CD4-positive, alpha-beta T cell treated with Interleukin-15 for 1 hour (primary cell): ENCODE results near the gene STXBP6.
"Not testable (repeated sequence)": the region's sequence is repeated elsewhere in the genome, so short reads cannot be mapped to it uniquely, and the experiment has no call there.

Experiments
- DNase-seq: peaks from one replicate; pipeline ENCODE4 v3.0.0-alpha.2; 2020

STXBP6 gene

DNA sequence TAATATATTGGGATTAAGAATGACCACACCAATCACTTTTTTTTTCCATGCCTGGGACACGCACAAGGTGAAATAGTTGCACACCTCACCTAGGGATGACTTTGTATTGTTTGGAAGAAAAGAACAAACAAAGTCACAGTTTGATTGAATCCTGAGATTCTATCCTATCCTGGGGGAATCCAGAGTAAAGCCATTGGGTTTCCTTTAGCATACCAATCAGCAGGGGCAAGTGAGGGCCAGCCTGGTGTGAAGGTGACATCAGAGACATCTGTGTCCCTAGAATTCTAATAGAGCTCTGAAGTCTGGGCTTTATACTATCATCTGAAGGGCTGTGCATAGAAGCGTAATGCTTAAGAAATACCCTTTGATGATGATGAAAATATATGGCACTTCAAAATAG lies 199.9 kb downstream of the STXBP6 start:
- DNase-seq = no peak

DNA sequence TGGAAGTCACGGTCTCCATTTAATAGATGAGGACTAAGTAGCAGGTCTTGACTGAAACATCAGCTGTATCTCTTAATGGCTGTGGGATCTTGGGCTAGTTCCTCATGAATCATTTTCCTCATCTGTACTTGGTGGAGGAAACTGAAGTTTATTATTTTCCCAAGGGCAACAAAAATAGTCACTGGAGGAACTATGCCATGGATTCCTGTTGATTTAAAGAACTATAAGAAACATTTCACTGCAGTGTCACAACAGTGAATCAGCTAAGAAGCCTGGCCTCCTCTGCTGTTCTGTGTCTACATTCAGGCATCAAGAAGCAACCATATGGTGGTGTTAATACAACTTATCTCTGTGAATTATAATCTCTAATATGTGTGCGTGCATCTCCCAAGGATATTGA lies 200.5 kb downstream of the STXBP6 start:
- DNase-seq = no peak

DNA sequence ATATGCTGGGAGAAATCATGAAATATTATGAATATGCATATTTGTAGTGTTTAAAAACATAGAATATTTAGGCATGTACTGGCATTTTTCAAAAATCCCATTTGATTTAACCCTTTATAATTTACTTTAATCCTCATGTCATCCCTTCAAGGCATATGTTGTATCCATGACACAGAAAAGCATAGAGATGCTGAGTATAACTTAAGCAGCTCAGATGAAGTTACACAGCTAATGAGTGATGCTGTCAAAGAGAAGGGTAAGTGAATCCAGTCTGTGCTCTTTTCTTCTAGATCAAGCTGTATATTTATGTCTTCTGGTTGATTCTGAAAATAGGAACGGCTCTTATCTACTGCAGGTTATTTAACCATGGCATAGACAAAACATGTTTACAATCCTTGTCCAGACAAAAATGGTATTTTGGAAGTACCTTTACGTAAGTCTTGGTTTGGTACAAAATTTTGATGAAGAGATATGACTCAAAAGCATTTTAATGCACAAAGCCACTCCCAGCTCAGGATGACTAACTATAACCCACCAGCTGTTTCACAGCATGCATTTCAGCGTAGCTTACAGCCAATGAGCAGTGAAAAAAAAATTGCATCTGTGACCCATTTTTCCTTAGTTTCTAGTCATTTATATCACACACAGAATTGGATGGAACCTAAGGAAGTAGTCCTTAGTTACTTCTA lies 201.7 kb downstream of the STXBP6 start:
- no peak for DNase-seq

DNA sequence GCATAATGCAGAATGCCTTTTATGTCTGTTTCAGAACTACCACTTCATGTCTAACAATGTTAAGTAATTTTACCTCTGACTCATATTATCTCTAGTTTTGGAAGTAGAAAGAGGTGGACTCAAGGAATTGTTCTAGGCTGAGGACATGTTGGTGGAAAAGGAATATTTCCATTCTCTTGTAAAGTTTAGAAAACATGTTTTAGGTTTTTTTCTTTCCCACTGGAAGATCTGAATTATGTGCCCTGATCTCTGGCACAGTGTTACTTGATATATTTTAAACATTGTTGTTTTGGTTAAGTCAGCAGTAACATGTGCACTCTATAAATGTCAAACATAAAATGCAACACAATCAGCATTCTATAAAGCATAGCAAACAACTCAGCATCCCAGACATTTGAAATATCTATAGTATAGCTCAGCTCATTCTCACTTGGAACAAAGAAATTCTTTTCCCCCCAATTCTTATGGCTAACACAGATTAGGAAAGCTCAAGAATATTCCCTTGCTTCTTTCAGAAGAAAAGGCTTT lies 202.3 kb downstream of the STXBP6 start:
- no peak for DNase-seq

DNA sequence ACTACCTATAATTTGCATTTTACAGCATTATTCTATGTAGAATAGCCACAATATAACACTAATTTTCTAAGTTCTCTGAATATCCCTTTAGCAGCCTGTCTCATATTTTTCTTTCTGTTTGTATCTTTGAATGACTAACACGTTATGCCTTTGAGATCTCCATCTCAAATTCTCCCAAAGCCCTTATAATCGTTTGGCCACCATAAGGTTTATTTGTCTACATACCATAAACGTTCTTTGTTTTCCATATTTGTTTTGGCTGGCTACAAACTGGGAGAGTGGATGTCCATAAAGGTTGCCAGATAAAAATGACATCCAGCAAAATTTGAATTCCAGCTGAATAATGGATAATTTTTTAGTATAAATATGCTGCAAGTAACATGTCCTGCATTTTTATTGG lies 203.7 kb downstream of the STXBP6 start:
- DNase-seq = no peak

DNA sequence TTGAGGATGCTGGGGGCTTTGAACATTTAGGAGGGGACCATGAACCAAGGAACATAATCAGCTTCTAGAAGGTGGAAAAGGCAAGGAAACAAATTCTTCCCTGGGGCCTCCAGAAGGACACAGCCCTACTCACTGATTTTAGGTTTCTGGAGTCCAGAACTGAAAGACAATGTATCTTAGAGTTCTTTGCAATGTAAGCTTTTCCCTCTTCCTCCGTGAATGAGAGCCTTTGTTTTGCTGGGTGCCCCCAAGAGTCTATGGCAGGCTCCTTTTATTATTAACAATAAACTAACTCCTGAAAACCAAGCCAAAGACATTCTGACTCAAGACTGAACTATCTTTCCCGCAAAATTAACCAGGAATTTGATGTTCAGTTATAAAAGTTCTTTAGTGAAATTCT lies 204.1 kb downstream of the STXBP6 start:
- DNase-seq = no peak

DNA sequence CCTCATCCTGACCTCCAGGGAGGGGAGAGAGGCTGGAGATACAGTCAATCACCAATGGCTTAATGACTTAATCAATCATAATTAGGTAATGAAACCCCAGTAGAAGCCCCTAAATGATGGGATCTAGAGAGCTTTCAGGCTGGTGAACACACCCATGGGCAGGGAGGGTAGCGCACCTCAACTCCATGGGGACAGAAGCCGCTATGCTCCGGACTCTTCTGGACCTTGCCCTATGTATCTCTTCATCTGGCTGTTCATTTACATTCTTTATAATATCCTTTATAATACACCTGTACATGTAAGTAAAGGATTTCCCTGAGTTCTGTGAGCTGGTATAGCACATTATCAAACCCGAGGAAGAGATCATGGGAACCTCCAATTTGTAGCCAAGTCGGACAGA lies 205.9 kb downstream of the STXBP6 start:
- no peak for DNase-seq

DNA sequence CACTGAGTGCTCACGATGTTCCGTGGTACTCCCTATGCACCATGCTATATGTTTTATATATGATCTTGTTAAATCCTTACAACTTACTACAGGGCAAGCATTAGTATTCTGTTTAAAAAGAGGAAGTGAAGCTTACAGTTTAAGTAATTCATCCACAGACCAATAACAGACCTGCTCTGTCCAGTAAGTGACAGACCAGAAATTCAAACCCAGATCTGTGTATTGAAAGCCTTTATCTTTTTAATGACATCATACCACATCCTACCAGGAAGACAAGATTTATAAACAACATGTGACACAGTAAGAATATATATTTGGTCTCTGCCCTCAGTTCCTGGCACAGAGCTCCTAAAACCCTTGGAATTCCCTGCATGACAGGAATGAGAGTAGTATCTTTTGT lies 206.5 kb downstream of the STXBP6 start:
- no peak for DNase-seq

DNA sequence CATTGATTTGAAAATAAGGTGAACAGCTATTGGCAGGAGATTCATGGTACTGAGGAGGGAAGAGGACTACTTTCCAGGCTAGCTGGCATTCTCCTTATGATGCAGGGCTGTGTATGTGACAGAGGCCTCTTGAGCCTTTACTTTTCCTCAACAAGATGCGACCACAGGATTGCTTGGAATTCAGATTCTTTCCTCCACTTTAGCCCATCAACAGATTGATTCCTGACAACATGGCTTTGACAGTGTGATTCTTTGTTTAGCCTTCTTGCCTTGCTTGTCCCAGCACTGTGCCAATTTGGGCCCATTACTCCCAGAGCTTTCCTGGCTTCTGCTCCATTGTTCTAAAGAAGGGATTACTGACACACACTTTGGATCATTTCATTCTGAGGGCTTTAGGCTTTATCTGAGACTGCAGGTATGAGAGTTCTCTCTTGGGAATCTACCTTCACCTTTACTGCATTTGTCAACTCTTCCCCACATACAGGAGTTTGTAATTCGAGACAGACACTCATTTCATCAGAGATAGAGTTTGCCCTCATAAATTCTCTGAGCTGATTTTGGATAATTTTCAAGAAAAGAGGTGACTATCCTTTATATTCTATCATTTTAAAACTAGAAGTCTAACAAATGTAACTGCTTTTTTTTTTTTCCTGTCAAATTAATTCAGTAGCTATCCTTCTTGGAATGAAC lies 209.6 kb downstream of the STXBP6 start:
- DNase-seq = no peak

DNA sequence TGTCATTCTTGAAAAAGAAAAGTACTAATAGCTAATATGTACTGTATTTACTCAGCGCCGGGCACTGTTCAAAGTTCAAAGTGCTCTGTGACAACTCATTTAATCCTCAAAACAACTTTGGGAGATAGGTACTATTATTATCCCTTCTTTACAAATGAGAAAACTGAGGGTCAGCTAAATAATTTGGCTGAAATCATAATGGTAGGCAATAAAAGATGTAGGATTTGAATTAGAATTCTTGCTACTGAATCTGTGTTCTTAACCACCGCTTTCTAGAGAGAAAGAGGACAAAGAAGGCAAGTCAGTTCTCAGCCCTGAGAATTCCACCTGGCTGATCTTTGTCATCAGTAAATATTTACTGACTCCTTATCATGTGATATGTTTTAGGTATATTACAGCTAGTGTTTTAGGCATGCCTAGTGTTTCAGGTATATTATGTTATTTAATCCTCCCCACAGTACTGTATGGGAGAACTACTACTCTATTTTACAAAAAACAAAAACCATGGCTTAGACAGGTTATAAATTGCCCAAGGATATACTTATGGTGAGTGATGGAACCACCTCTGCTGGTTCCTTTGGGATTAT lies 210.2 kb downstream of the STXBP6 start:
- no peak for DNase-seq

DNA sequence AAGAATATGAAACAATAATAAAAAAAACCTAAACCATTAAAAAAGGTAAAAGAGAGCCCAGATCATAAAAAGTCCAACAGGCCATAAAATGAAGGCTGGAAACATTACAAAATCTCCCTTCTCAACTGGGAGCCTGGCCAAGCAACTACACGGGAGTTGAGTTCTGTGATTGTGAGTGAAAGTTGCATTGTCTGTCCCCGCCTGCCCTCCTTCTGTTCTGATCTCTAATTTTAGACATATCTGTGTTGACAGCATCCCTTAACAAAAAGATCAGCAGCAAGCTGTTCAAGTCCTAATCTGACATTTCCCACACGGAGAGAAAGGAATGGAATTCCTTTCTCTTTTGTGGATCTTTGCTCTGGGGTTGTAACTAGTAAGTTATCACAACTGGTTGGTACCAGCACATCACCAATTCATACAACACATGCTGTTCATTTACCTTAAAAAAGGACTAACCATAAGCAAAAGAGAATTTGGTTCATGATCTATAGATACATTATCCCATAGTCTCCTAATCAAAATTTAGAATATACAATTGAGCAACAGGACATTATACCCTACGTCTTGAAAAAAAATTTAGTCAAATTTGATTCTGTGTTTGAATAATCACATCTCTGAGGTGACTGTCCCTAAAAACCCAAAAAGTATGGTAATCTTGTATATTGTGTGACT lies 210.9 kb downstream of the STXBP6 start:
- no peak for DNase-seq

DNA sequence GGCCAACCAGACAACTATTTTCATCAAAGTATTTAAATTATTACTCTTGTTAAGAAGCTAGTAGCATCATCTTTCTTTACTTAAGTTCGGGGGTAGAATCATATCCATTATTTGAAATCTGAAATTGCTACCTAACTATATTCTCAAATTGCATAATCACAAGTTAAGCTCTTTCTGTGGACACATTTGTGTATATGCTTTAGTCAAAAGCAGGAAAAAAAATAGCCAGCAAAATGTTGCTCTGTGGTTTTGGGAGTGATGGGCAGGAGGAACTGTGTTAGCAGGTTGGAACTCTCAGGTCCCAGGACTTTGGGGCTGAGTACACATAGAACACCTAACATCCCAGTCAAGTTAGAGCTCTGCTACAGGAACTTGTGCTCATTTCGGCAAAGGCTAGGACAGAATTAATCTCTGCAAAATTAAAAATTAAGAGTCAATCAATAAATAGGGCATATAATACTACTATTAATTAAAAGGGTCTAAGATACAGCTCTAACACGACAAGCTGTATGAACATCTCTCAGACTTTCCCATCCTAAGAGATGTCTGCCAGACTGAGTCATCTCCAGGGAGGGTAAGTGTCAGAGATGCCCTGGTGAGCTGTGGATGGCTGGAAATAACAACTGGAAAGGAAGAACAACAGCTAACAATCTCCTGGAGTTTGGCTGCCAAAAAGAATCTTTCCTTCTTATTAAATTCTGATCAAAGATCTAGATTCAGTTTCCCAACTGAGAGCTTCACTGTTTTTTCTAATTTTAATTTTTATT lies 212.5 kb downstream of the STXBP6 start:
- DNase-seq = no peak

DNA sequence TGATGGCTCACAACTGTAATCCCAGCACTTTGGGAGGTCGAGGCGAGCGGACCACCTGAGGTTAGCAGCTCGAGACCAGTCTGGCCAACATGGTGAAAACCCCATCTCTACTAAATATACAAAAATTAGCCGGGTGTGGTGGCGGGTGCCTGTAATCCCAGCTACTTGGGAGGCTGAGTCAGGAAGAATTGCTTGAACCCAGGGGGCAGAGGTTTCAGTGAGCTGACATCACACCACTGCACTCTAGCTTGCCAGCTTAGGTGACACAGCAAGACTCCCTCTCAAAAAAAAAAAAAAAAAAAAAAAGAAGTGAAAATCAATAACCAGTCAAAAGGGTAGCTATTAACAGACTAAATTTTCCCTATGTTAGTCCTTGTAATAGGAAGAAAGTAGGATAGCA lies 213.6 kb downstream of the STXBP6 start:
- not testable (repeated sequence) for DNase-seq

DNA sequence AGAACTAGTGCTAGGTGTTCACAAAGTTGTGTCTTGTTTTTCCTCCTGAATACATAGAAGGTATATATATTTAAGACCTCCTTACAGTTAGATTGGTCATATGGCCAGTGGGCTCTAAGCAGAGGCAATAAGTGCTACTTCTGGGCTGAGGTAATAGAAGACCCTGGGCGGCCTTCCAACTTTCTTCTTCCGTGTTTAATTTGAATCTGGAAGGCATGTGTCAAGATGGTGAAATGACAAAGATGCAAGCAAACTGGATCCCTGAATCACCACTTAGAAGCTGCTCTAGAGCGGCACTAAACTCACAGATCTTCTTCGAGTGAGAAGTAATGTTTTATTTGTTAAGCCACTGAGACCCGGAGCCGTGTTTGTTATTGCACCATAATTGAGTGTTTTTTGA lies 215.0 kb downstream of the STXBP6 start:
- DNase-seq = no peak

DNA sequence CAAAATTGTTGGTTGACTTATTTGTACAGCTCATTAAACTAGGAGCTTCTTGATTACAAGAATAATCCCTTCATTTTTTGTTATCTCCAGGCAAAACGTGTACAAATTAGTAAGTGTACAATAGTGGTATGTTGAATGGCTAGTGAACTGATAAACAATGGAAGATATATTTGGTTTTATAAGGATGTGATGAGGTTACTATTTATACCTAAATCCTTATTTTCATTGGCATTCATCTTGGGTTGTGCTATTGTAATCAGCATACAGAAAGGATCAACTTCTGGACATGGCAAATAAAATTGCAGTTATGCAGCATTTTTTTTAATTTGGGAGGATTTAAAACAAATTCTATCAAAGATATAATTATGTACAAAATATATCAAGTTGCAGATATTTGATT lies 216.6 kb downstream of the STXBP6 start:
- no peak for DNase-seq

DNA sequence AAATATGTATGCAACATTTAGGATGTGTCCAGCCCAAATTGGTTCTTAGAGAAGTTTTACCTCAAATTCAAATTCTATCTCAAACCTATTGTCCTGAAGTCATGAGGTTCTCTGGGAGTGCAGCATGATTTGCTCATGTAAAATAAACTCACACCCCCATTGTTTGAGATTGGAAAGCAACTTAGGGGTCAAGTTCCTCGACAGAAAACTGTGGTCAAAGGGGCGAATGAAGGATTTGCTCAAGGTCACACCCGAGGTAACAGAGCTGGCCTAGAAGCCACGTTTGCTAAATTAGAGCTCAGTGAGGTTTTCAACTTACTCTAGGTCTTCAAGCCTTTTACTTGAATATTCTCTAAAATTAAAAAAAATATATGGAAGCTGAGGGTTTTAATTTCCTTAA lies 218.3 kb downstream of the STXBP6 start:
- no peak for DNase-seq

DNA sequence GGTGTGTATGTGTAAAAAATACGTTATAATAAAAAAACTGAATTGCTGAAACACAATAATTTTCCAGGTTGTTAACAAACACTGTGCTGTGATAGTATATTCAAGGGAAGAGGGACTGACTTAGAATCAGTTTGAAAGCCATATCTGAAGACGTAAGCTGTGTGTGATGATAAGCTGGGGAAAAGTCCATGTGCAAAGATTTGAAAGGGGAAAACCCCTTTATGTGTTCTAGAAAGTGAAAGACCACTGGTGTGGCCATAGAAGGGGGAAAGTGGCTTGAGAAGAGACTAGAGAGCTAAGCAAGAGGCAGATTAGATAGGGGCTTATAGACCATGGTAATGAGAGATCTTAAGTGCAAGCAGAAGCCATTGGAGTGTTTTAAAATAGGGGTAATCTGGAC lies 220.1 kb downstream of the STXBP6 start:
- DNase-seq = no peak

DNA sequence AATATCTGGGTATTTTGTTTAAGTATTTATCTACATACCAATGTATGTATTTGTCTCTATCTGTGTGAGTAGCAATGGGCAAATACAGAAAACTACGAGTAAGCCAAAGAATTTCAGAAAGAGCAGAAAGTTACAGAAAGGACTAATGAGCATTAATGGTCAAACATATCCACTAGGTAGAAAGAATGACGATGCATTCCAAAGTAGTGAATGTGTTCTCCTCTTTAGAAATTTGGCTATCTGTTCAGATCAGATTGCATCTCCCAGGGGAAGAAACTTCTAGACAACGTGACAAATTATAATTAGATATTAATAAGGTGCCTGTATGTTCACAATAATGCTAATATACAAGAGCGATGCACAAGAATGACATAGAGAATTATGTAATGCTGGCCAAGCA lies 221.5 kb downstream of the STXBP6 start:
- no peak for DNase-seq

DNA sequence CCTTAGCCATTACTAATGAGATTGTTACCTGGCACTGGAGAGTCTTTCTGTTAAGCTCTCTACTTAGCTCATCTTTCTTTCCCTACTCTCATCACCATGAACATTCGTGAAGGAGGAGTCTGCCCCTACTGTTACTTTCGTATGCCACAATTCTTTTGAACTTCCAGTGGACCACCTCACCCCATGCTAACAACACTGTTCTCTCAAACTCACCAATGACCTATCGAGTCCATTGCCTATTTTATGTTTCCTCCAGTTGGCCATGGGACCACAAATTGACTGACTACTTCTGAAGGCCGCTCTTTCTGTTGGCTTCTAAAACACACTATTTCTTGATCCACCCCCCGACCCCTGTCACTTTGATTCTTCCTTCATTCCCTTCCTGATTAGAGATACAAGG lies 223.6 kb downstream of the STXBP6 start:
- no peak for DNase-seq

DNA sequence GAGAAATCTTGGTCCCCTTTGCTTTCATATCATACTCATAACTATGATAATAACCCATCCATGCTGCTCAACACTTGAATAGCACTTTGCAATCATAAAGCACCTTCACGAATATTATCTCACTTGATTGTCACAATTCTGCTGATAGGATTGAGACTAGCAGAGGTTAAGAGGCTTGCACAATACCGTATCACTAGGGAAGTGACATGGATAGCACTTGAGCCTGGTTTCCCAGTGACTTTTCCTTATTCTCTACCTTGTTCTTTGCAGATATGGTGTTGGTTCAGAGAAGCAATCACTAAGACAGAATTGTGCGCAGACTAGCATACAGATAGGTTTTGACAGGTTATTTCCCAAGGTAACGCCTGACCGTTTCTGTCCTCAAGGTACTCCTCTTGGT lies 229.3 kb downstream of the STXBP6 start:
- no peak for DNase-seq

DNA sequence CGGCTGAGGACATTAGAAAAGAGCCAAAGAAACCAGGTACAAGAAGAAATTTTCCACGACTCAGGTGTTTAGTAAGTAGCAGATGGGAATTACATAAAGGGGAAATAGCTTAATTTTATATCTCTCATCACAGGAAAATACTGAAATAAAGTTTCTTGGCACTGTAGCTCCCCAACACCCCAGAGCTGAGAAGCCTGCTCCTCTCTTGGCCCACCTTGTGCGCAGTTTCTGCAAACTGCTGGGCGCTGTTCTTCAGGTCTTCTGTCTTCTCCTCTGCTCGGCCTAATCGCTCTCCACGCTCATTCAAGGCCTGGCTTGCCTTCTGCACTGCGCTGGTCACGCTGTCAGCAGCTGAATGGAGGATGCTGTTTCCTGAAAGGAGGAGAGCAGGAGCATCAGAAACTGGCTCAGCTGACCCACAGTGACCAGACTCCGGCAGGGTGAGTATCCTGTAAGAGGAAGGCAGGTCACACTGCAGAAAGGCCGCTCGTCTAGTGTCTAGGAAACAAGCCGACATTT lies 231.1 kb downstream of the STXBP6 start:
- no peak for DNase-seq

DNA sequence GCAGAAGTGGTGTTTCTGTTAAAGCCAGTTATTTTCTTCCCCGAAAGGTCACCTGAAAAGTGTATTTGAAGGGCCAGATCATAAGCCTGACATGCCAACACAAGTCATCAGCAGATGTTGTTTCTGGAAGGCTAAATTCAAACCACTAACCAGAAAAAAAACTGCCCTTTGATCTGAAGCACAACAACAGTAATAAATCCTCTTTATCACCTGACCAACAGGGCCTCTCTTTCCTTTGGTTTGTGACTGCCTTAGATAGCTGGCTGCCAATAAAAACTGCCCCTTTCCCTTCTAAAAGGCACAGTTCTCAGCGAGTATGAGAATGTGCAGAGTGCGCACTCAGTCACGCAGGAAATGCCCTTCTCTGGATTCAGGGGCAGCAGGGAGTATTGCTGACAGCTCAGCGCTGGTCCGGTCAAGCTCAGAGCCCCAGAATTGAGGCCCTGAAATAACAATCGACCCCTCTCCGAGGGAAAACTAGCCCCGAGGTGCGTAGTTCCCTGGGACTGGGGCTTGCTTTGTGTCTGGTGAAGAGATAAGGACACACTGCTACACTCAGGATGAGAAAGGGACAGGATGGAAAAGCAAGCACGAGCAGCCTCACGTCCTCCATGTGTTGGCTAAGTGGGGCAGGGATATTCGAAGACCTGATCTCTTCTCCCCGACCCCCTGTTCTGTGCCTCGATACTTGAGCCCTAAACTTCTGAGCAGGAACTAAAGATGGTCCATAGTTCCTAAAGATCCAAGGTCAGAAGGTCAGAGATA lies 231.7 kb downstream of the STXBP6 start:
- no peak for DNase-seq
